ENCODE results near the gene KCNG2. TPM values are rescaled to one million over a fixed set of nuclear protein-coding genes. Genes with fewer than 3 reads are reported as not detected.

Gene KCNG2
- total RNA-seq, 3 donors from 2014 or later (not counting 1 experiment from before 2014, with no cell fraction given) = not detected

DNA sequence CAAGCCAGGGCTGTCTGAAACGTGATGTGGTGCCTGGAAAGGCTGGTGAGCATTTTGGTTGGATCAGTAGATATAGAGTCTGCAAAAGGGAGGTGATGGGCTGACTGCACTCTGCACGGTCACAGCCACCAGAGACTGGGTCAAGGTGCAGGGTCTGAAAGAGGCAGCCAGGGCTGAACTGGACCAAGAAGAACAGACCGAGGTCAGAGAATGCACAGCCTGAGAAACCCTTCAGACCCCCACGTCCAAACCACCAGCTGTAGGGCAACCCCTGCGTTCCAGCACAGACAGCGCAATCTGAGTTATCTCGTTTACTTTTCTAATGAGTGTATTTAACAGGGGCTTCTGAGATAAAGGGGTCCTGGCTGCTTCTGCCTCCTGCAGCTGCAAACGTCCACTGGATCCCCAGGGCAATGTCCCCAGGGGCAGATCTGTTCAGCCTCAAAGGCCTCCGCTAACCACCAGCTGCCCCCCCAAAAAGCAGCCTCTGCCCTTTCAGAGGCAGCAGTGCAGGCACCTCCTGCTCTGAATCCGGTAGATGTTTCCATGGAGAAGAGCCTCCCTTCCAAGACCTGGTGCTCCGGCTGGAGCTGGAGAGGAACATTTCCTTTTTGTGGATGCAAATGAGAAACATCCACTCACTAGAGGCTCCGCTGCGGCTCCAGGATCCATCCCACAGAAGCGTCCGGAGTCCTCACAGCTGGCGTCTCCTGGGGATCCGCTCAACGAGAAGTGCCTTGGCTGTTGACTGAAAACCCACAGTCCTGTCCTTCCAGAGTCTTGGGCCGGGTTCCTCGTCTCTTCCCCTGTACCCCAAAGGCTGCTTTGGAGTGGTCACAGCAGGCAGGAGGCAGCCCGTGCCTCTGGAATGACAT, 970 bp upstream of the KCNG2 start:
- WGBS (ENCODE audit: insufficient coverage) = 79% methylated on average over 21 of the region's 21 CpGs
- no peak overlapping the region for H3K4me3 Mint-ChIP-seq
- Histone ChIP-seq H3K4me3 (ENCODE audit: low read length) (no peak overlapping the region), H3K27me3 (ENCODE audit: control insufficient read depth, insufficient read depth, low read length) (peaks cover 23% of the 10 kb centered on the region), H3K36me3 (ENCODE audit: control insufficient read depth, insufficient read depth, low read length) (no peaks in the 10 kb centered on the region), H3K4me1 (ENCODE audit: control insufficient read depth, insufficient read depth, low read length) (peaks cover 26% of the 10 kb centered on the region), H3K9me3 (ENCODE audit: control insufficient read depth, insufficient read depth, low read length) (no peaks in the 10 kb centered on the region), H3K27ac (ENCODE audit: low read length) (no peak overlapping the region)
- intact Hi-C loops (cut with micrococcal nuclease) = no loop called here
- H3K9me3 Mint-ChIP-seq = no peaks in the 10 kb centered on the region
- peaks cover 6 to 17% of the 10 kb centered on the region in 2 donors for H3K4me1 Mint-ChIP-seq
- DNase-seq = no peak
- H3K27ac Mint-ChIP-seq = no peak overlapping the region
- TF ChIP-seq, protein P1, sequence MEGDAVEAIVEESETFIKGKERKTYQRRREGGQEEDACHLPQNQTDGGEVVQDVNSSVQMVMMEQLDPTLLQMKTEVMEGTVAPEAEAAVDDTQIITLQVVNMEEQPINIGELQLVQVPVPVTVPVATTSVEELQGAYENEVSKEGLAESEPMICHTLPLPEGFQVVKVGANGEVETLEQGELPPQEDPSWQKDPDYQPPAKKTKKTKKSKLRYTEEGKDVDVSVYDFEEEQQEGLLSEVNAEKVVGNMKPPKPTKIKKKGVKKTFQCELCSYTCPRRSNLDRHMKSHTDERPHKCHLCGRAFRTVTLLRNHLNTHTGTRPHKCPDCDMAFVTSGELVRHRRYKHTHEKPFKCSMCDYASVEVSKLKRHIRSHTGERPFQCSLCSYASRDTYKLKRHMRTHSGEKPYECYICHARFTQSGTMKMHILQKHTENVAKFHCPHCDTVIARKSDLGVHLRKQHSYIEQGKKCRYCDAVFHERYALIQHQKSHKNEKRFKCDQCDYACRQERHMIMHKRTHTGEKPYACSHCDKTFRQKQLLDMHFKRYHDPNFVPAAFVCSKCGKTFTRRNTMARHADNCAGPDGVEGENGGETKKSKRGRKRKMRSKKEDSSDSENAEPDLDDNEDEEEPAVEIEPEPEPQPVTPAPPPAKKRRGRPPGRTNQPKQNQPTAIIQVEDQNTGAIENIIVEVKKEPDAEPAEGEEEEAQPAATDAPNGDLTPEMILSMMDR (IDR thresholded peaks at IDR 0.05) = no peak
- peaks cover 43 to 50% of the 10 kb centered on the region in 2 donors for H3K27me3 Mint-ChIP-seq (ENCODE audit: low read depth in 2 of 2)
- no peak for ATAC-seq
- H3K36me3 Mint-ChIP-seq = no peaks in the 10 kb centered on the region

DNA sequence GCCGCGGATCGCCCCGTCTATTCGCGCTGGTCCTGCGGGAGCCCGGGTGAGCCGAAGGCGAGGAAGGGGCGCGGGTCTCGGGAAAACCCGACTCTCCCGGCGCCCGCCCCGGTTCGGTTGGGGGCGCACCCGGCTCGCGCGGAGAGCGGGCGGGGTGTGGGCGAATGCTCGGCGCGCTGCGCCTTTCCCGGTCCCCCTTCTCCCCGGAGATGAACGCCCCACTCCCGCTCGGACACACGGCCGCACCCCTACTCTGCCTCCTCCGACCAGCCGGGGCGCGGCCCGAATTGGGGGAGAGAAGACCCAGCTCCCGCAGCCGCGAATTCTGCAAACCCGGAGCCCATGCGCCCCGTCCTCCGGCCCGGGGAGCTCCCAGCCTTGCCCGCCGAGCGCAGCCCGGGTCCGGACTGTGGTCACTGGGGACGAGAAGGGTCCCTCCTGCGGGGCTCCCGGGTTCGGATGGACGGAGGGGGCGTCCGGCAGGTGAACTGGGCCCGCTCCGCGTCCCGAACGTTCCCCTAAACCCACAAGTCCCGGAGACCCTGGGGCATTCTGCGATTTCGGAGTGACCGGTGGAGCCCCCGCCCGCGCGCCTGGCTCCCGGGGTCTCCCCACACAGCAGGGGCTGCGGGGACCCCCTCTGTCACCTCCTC, 734 bp downstream of the KCNG2 start:
- H3K36me3 ChIP-seq (ENCODE audit: control insufficient read depth, insufficient read depth, low read length) = no peaks in the 10 kb centered on the region
- H3K4me1 ChIP-seq (ENCODE audit: control insufficient read depth, insufficient read depth, low read length) = peaks cover 16% of the 10 kb centered on the region
- H3K9me3 ChIP-seq (ENCODE audit: control insufficient read depth, insufficient read depth, low read length) = no peaks in the 10 kb centered on the region
- no peak for ATAC-seq
- WGBS (ENCODE audit: insufficient coverage) = 1% methylated on average over 78 of the region's 78 CpGs
- no peak overlapping the region for H3K4me3 ChIP-seq (ENCODE audit: low read length)
- H3K4me3 Mint-ChIP-seq = no peak overlapping the region
- no peak overlapping the region for H3K27ac ChIP-seq (ENCODE audit: low read length)
- H3K36me3 Mint-ChIP-seq = no peaks in the 10 kb centered on the region
- peaks cover 0 to 14% of the 10 kb centered on the region in 2 donors for H3K4me1 Mint-ChIP-seq
- H3K27me3 Mint-ChIP-seq (ENCODE audit: low read depth in 2 of 2) = peaks cover 33 to 41% of the 10 kb centered on the region in 2 donors
- TF ChIP-seq, protein P1 (IDR thresholded peaks at IDR 0.05) = no peak
- DNase-seq = no peak
- no peak overlapping the region for H3K27ac Mint-ChIP-seq
- no peaks in the 10 kb centered on the region for H3K9me3 Mint-ChIP-seq
- intact Hi-C loops (cut with micrococcal nuclease) = no loop called here
- peaks cover 23% of the 10 kb centered on the region for H3K27me3 ChIP-seq (ENCODE audit: control insufficient read depth, insufficient read depth, low read length)

DNA sequence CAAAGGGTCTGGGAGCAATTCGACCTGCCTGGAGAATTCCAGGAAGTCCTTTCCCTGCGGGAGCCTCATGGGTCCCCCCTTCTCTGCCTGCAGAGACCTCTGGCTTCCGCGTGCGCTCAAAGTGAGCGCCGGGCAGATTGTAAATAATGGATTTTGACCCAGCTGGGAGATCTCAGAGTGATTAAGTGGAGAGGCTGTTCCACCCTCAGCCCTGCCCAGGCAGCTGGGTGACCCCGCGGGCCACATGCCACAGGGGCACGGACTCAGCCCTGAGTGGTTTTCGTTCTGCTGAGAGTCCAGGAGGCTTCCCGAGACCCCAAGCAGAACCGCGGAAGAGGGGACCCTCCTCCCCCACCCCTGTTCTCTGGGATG, 1.2 kb downstream of the KCNG2 start:
- H3K4me3 ChIP-seq (ENCODE audit: low read length) = no peak overlapping the region

More for the DNA sequence above, 1.2 kb downstream of the KCNG2 start:
- H3K4me1 Mint-ChIP-seq = peaks cover 0 to 14% of the 10 kb centered on the region in 2 donors
- H3K36me3 Mint-ChIP-seq = no peaks in the 10 kb centered on the region
- intact Hi-C loops (cut with micrococcal nuclease) = no loop called here
- peaks cover 33 to 40% of the 10 kb centered on the region in 2 donors for H3K27me3 Mint-ChIP-seq (ENCODE audit: low read depth in 2 of 2)
- no peak for ATAC-seq
- Histone ChIP-seq H3K27ac (ENCODE audit: low read length) (no peak overlapping the region), H3K9me3 (ENCODE audit: control insufficient read depth, insufficient read depth, low read length) (no peaks in the 10 kb centered on the region), H3K36me3 (ENCODE audit: control insufficient read depth, insufficient read depth, low read length) (no peaks in the 10 kb centered on the region), H3K4me1 (ENCODE audit: control insufficient read depth, insufficient read depth, low read length) (peaks cover 16% of the 10 kb centered on the region), H3K27me3 (ENCODE audit: control insufficient read depth, insufficient read depth, low read length) (peaks cover 23% of the 10 kb centered on the region)
- WGBS (ENCODE audit: insufficient coverage) = under 1% methylated on average over 11 of the region's 14 CpGs
- H3K4me3 Mint-ChIP-seq = no peak overlapping the region
- H3K27ac Mint-ChIP-seq = no peak overlapping the region
- no peaks in the 10 kb centered on the region for H3K9me3 Mint-ChIP-seq
- TF ChIP-seq, protein P1 (IDR thresholded peaks at IDR 0.05) = no peak
- no peak for DNase-seq

Measured in natural killer cell (primary cell).